ENCODE measurements around the gene ATF6B.
A peak's percentile ranks its signal among the peaks of the same experiment; 100 is the strongest.

Gene ATF6B

DNA sequence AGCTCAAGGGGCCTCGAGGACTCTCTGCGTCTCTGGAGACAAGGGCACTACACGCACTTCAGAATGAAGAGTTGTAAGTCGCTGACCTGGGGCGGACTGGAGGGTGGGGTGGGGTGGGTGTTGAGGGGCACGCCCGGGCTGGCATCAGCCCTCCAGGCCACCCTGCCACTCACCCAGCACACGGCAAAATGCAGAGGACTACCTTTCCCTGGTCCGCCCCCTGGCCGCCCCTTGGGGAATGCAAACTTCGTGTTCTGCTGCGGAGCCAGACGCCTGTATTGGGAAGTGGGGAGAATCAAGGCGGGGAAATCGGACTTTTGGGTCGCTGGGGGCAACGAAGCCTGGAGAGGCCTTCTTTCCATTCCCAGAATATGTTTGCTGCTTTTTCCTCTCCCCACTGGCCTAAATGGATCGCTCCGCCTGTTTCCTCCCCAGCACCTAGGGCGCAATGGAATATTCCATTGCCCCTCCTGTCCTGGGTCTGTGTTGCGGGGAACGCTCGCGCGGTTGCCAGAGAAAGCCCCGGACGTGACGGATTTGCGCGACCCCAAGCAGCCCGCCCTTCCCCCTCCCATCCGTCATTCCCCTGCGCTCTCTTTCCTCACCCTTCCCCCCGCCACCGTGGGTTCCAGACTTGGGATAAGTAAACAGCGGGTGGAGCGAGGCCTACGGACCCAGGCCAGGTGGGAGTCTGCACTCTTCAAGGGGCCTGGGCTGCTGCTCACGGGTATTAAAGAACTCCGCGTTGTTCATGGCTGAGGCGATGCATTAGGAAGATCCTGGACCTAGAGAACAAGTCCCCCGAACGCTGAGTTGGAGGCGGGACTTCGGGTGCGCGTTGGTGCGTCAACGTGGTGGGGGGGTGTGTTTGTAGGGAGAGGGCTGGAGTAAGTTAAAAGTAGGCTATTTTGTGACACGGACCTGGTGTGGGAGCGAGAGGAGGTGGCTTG lies 25.8 kb upstream of the ATF6B start, which contains the start of gene PPT2:
PPT2 (plus strand) TSS at position 578 of the 950 bp plus-strand sequence. CDS start 454 bp downstream, outside the sequence.
- no peaks in the 10 kb centered on the region for H3K27me3 ChIP-seq (ENCODE audit: control insufficient read depth in 1 of 2, insufficient read depth in 2 of 2, low read length in 2 of 2)
- peaks cover 53% of the 10 kb centered on the region for H3K4me1 ChIP-seq (ENCODE audit: control insufficient read depth, insufficient read depth, low read length)

DNA sequence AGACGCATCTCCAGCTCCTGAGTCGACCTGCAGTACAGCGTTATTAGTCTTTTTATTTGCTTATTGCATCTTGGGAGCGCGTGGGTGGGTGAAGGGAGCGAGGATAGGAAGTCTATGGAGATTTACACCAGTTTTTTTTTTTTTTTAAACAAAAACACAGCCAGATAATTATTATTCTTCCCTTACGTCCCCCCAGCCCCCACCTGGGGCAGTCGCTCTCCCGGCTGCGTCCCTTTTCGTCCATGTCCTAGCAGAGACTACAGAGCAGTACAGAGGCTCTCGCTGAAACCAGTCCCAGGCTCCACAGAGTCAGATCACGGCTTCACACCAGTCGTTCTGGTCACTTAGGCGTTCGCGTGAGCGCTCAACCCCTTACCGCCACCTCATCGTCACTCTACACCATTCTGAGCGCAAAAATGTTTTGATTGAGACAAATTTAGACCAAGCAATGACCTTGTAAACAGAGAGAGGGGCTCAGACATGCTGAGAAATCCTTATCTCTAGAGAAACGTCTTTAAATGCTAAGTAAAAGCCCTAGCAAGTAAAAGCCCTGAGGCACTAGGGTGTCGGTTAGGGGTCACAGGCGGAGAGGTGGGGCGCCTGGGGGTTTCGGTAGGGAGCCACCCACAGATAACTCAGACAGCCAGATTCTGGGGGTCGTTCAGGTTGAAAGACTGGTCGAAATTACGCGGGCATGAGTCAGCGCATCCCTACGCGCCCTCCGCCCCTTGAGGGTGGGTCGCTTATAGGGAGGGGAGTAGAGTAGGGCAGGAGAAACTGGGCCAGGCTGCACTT lies 24.9 kb upstream of the ATF6B start:
- no peaks in the 10 kb centered on the region for H3K9me3 ChIP-seq (ENCODE audit: control insufficient read depth in 2 of 2, low read length in 2 of 2)
- H3K9ac ChIP-seq (ENCODE audit: low read length in 2 of 2), result peak overlapping the region; percentile 69 to 89
- H3K27ac ChIP-seq (ENCODE audit: low read length), result peak overlapping the region; percentile 92
- H3K27me3 ChIP-seq (ENCODE audit: control insufficient read depth in 1 of 2, insufficient read depth in 2 of 2, low read length in 2 of 2), result no peaks in the 10 kb centered on the region
- H3K4me3 ChIP-seq (ENCODE audit: low read length in 2 of 2), result peak overlapping the region; percentile 74 to 96
- peaks cover 12 to 22% of the 10 kb centered on the region in 2 donors for H3K36me3 ChIP-seq (ENCODE audit: control insufficient read depth in 2 of 2, insufficient read depth in 2 of 2, low read length in 2 of 2)
- H3K4me1 ChIP-seq (ENCODE audit: control insufficient read depth, insufficient read depth, low read length), result peaks cover 53% of the 10 kb centered on the region

More for the DNA sequence above, 25.8 kb upstream of the ATF6B start, which contains the start of gene PPT2:
- Histone ChIP-seq H3K4me3 (ENCODE audit: low read length in 2 of 2) (peak within 1 kb of the TSS; percentile 74 to 96), H3K9me3 (ENCODE audit: control insufficient read depth in 2 of 2, low read length in 2 of 2) (no peaks in the 10 kb centered on the region), H3K9ac (ENCODE audit: low read length in 2 of 2) (peak within 1 kb of the TSS; percentile 69 to 89), H3K36me3 (ENCODE audit: control insufficient read depth in 2 of 2, insufficient read depth in 2 of 2, low read length in 2 of 2) (peaks cover 20 to 30% of the 10 kb centered on the region in 2 donors), H3K27ac (ENCODE audit: low read length) (peak within 1 kb of the TSS; percentile 92)

DNA sequence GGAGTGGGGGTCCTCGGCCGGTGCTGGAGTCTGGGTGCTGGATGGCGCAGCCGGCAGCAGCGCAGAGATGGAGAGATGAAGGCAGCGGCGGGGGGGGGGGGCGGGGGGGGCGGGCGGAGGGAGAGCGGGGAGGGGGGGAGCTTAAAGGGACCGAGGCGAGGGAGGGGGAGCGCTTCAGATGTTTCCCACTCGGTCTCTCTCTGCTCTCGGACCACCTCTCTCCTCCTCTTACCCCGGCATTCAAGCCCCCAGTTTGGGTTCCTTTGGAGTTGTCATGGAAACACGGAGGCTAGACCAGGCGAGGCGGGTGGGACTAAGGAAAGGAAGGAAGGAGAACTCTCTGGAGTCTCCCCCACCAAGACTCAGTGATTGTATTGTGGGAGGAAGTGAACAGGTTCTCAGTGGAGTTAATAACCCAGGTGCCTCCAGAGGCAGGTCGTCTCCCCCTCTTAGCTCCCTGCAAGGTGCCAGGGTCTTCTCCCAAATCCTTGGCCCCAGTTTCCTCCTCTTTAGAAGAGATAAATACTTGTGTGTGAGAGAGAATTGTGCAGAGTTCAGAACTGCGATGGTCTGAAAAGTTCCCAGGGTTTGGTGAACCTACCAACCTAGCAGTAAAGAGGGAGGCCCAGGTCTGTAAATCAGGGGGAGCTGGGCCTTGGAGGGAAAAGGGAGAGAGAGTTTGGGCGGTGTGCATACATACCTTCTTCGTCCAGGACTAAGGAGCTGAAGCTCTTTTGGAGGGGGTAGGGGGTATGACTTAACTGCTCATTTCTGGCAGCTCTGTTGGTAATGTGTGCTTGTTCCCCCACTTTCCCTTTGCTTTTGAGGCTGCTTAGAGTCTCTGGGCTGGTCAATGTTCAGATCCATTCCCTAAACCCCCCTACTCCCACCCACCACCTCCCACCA lies 24.1 kb upstream of the ATF6B start, which contains the start of gene PRRT1:
PRRT1 (minus strand) TSS at position 77 of the 906 bp plus-strand sequence. CDS start 112 bp downstream, outside the sequence.
- H3K36me3 ChIP-seq (ENCODE audit: control insufficient read depth in 2 of 2, insufficient read depth in 2 of 2, low read length in 2 of 2), result peaks cover 6 to 16% of the 10 kb centered on the region in 2 donors
- peaks cover 53% of the 10 kb centered on the region for H3K4me1 ChIP-seq (ENCODE audit: control insufficient read depth, insufficient read depth, low read length)
- H3K27ac ChIP-seq (ENCODE audit: low read length), result peak within 1 kb of the TSS; percentile 92
- peak within 1 kb of the TSS; percentile 90 to 96 for H3K4me3 ChIP-seq (ENCODE audit: low read length in 2 of 2)
- peak within 1 kb of the TSS; percentile 78 to 89 for H3K9ac ChIP-seq (ENCODE audit: low read length in 2 of 2)
- no peaks in the 10 kb centered on the region for H3K27me3 ChIP-seq (ENCODE audit: control insufficient read depth in 1 of 2, insufficient read depth in 2 of 2, low read length in 2 of 2)
- no peaks in the 10 kb centered on the region for H3K9me3 ChIP-seq (ENCODE audit: control insufficient read depth in 2 of 2, low read length in 2 of 2)

- Histone ChIP-seq H3K4me3 (ENCODE audit: low read length in 2 of 2) (peak overlapping the region; percentile 90 to 96), H3K9me3 (ENCODE audit: control insufficient read depth in 2 of 2, low read length in 2 of 2) (no peaks in the 10 kb centered on the region), H3K27ac (ENCODE audit: low read length) (peak overlapping the region; percentile 24), H3K4me1 (ENCODE audit: control insufficient read depth, insufficient read depth, low read length) (peaks cover 53% of the 10 kb centered on the region), H3K27me3 (ENCODE audit: control insufficient read depth in 1 of 2, insufficient read depth in 2 of 2, low read length in 2 of 2) (no peaks in the 10 kb centered on the region), H3K36me3 (ENCODE audit: control insufficient read depth in 2 of 2, insufficient read depth in 2 of 2, low read length in 2 of 2) (peaks cover 3 to 10% of the 10 kb centered on the region in 2 donors), H3K9ac (ENCODE audit: low read length in 2 of 2) (peak overlapping the region; percentile 51 to 78)
Measured at GRCh38 chr6:32151181-32151862, 23.3 kb upstream of the ATF6B start.

GRCh38 chr6:32149932-32150870 lies 22.2 kb upstream of the ATF6B start:
- Histone ChIP-seq H3K36me3 (ENCODE audit: control insufficient read depth in 2 of 2, insufficient read depth in 2 of 2, low read length in 2 of 2) (peaks cover 3 to 5% of the 10 kb centered on the region in 2 donors), H3K4me1 (ENCODE audit: control insufficient read depth, insufficient read depth, low read length) (peaks cover 47% of the 10 kb centered on the region), H3K27ac (ENCODE audit: low read length) (no peak overlapping the region), H3K9ac (ENCODE audit: low read length in 2 of 2) (peak overlapping the region in 1 of 2 donors; percentile 22), H3K9me3 (ENCODE audit: control insufficient read depth in 2 of 2, low read length in 2 of 2) (no peaks in the 10 kb centered on the region), H3K27me3 (ENCODE audit: control insufficient read depth in 1 of 2, insufficient read depth in 2 of 2, low read length in 2 of 2) (no peaks in the 10 kb centered on the region), H3K4me3 (ENCODE audit: low read length in 2 of 2) (peak overlapping the region; percentile 90 to 96)

GRCh38 chr6:32149092-32149755 lies 21.2 kb upstream of the ATF6B start:
- Histone ChIP-seq H3K27ac (ENCODE audit: low read length) (no peak overlapping the region), H3K4me1 (ENCODE audit: control insufficient read depth, insufficient read depth, low read length) (peaks cover 38% of the 10 kb centered on the region), H3K36me3 (ENCODE audit: control insufficient read depth in 2 of 2, insufficient read depth in 2 of 2, low read length in 2 of 2) (peaks cover 3 to 5% of the 10 kb centered on the region in 2 donors), H3K27me3 (ENCODE audit: control insufficient read depth in 1 of 2, insufficient read depth in 2 of 2, low read length in 2 of 2) (no peaks in the 10 kb centered on the region), H3K9me3 (ENCODE audit: control insufficient read depth in 2 of 2, low read length in 2 of 2) (no peaks in the 10 kb centered on the region), H3K4me3 (ENCODE audit: low read length in 2 of 2) (no peak overlapping the region), H3K9ac (ENCODE audit: low read length in 2 of 2) (no peak overlapping the region)

- Histone ChIP-seq H3K9ac (ENCODE audit: low read length in 2 of 2) (no peak overlapping the region), H3K4me3 (ENCODE audit: low read length in 2 of 2) (no peak overlapping the region), H3K27me3 (ENCODE audit: control insufficient read depth in 1 of 2, insufficient read depth in 2 of 2, low read length in 2 of 2) (no peaks in the 10 kb centered on the region)
Measured at GRCh38 chr6:32148289-32149091, 20.4 kb upstream of the ATF6B start.

GRCh38 chr6:32147401-32148132 lies 19.5 kb upstream of the ATF6B start:
- Histone ChIP-seq H3K27ac (ENCODE audit: low read length) (no peak overlapping the region), H3K4me1 (ENCODE audit: control insufficient read depth, insufficient read depth, low read length) (peaks cover 27% of the 10 kb centered on the region), H3K9me3 (ENCODE audit: control insufficient read depth in 2 of 2, low read length in 2 of 2) (no peaks in the 10 kb centered on the region), H3K9ac (ENCODE audit: low read length in 2 of 2) (no peak overlapping the region), H3K27me3 (ENCODE audit: control insufficient read depth in 1 of 2, insufficient read depth in 2 of 2, low read length in 2 of 2) (no peaks in the 10 kb centered on the region), H3K36me3 (ENCODE audit: control insufficient read depth in 2 of 2, insufficient read depth in 2 of 2, low read length in 2 of 2) (peaks cover 3 to 5% of the 10 kb centered on the region in 2 donors), H3K4me3 (ENCODE audit: low read length in 2 of 2) (no peak overlapping the region)

More at GRCh38 chr6:32148289-32149091, 20.4 kb upstream of the ATF6B start:
- Histone ChIP-seq H3K27ac (ENCODE audit: low read length) (no peak overlapping the region), H3K4me1 (ENCODE audit: control insufficient read depth, insufficient read depth, low read length) (peaks cover 36% of the 10 kb centered on the region), H3K36me3 (ENCODE audit: control insufficient read depth in 2 of 2, insufficient read depth in 2 of 2, low read length in 2 of 2) (peaks cover 3 to 5% of the 10 kb centered on the region in 2 donors), H3K9me3 (ENCODE audit: control insufficient read depth in 2 of 2, low read length in 2 of 2) (no peaks in the 10 kb centered on the region)

All from stomach smooth muscle (tissue), 2 donors.